Astrocyte of the spinal cord (primary cell): Measurements from ENCODE around the gene ZDHHC15.
"Not testable (repeated sequence)": the region's sequence is repeated elsewhere in the genome, so short reads cannot be mapped to it uniquely, and the experiment has no call there.

Source experiments
- DNase-seq: peaks from one replicate; pipeline ENCODE4 v3.0.0; 2011; ENCODE audit warnings: low read depth, low spot score
- H3K4me3 ChIP-seq: 2 replicates; pipeline ENCODE4 v1.5.1; 2011; ENCODE audit warnings: low read depth, mild to moderate bottlenecking, low read length, moderate library complexity
- CTCF ChIP-seq: IDR thresholded peaks from 2 replicates; pipeline ENCODE4 v1.5.1; 2012; ENCODE audit warnings: low read depth, mild to moderate bottlenecking, low read length, inconsistent platforms
- in situ Hi-C: cut with HindIII; loops from 2 replicates; pipeline ENCODE4 v1.10.0; 2017; ENCODE audit warnings: low sequenced_read_pairs

Gene ZDHHC15

GRCh38 chrX:75522565-75523431 lies at the start of gene ZDHHC15:
TSS of gene ZDHHC15 (minus strand) at chrX:75523037. CDS start at chrX:75523024, 13 bp downstream.
- in situ Hi-C loops = no loop called here
- TF ChIP-seq CTCF = no peak
- peak; percentile 35 for DNase-seq
- peak within 1 kb of the TSS; percentile 41 for H3K4me3 ChIP-seq

- in situ Hi-C loops, DNase-seq, H3K4me3 ChIP-seq: not testable (repeated sequence)
These were observed 37.7 kb upstream of the ZDHHC15 start for GRCh38 chrX:75560544-75560943.

- no peak for DNase-seq
- no peak for TF ChIP-seq CTCF
- in situ Hi-C loops = no loop called here
- no peak overlapping the region for H3K4me3 ChIP-seq
These were observed 24.9 kb upstream of the ZDHHC15 start for GRCh38 chrX:75547783-75548182.

- no peak overlapping the region for H3K4me3 ChIP-seq
- no peak for DNase-seq
- in situ Hi-C loops = no loop called here
- no peak for TF ChIP-seq CTCF
These were observed 24.1 kb upstream of the ZDHHC15 start for GRCh38 chrX:75546724-75547511.

- no peak for TF ChIP-seq CTCF
- H3K4me3 ChIP-seq = no peak overlapping the region
- no peak for DNase-seq
- in situ Hi-C loops = no loop called here
These were observed 21.9 kb upstream of the ZDHHC15 start for GRCh38 chrX:75544786-75545185.

- in situ Hi-C loops = no loop called here
- DNase-seq = no peak
- no peak overlapping the region for H3K4me3 ChIP-seq
- no peak for TF ChIP-seq CTCF
These were observed 38.9 kb downstream of the ZDHHC15 start for GRCh38 chrX:75483933-75484332.

- DNase-seq, H3K4me3 ChIP-seq, in situ Hi-C loops: not testable (repeated sequence)
These were observed 61.1 kb downstream of the ZDHHC15 start for GRCh38 chrX:75461780-75462179.
